Stimulated activated naive CD8-positive, alpha-beta T cell treated with anti-CD3 and anti-CD28 coated beads, Interleukin-15, amount 100 ng/mL, for 72 hours (primary cell): ENCODE data around the gene KCTD3.

ENCODE experiments used
- ATAC-seq: fragments of 150-1000 bp; cut with Tn5 transposase; 2 replicates; pipeline ENCODE4 v1.10.0; 2021; ENCODE audit warnings: mild to moderate bottlenecking, moderate library complexity
- DNase-seq, 2 donors: peaks; one replicate each; pipeline ENCODE4 v3.0.0; 2021 to 2022
- H3K27ac Mint-ChIP-seq, 2 donors: one replicate each; pipeline ENCODE4 v1.8.0; 2022; ENCODE audit warnings: mild to moderate bottlenecking in 2 of 2, mixed read lengths in 2 of 2, moderate library complexity in 2 of 2
- H3K27me3 Mint-ChIP-seq: one replicate; pipeline ENCODE4 v1.8.0; 2022; ENCODE audit warnings: mixed read lengths
- H3K4me1 Mint-ChIP-seq: one replicate; pipeline ENCODE4 v1.8.0; 2022; ENCODE audit warnings: mild to moderate bottlenecking, mixed read lengths
- H3K4me3 Mint-ChIP-seq, 2 donors: one replicate each; pipeline ENCODE4 v1.8.0; 2022; ENCODE audit warnings: mild to moderate bottlenecking in 2 of 2, mixed read lengths in 2 of 2, moderate library complexity in 1 of 2
- H3K9me3 Mint-ChIP-seq, 2 donors: one replicate each; pipeline ENCODE4 v1.8.0; 2022; ENCODE audit warnings: mixed read lengths in 2 of 2

KCTD3 gene

GRCh38 chr1:215543806-215544205 lies 23.3 kb upstream of the KCTD3 start:
- no peak for DNase-seq
- Mint-ChIP-seq H3K27me3 (peaks cover 18% of the 10 kb centered on the region), H3K4me3 (no peak overlapping the region), H3K9me3 (peaks cover 0 to 7% of the 10 kb centered on the region in 2 donors), H3K4me1 (no peaks in the 10 kb centered on the region), H3K27ac (no peak overlapping the region)
- ATAC-seq, result no peak

GRCh38 chr1:215544566-215544965 lies 22.5 kb upstream of the KCTD3 start:
- Mint-ChIP-seq H3K27me3 (peaks cover 18% of the 10 kb centered on the region), H3K9me3 (peaks cover 0 to 7% of the 10 kb centered on the region in 2 donors), H3K4me1 (no peaks in the 10 kb centered on the region), H3K4me3 (no peak overlapping the region), H3K27ac (no peak overlapping the region)
- ATAC-seq (no peak), DNase-seq (no peak)

GRCh38 chr1:215545096-215545495 lies 22.0 kb upstream of the KCTD3 start:
- Mint-ChIP-seq H3K27ac (no peak overlapping the region), H3K27me3 (peaks cover 18% of the 10 kb centered on the region), H3K4me1 (no peaks in the 10 kb centered on the region), H3K4me3 (no peak overlapping the region), H3K9me3 (peaks cover 0 to 7% of the 10 kb centered on the region in 2 donors)
- no peak for DNase-seq
- ATAC-seq, result no peak

GRCh38 chr1:215547011-215547410 lies 20.1 kb upstream of the KCTD3 start:
- ATAC-seq, result no peak
- H3K27ac Mint-ChIP-seq, result no peak overlapping the region
- DNase-seq, result no peak
- no peaks in the 10 kb centered on the region for H3K4me1 Mint-ChIP-seq
- H3K9me3 Mint-ChIP-seq, result peaks cover 0 to 7% of the 10 kb centered on the region in 2 donors
- H3K4me3 Mint-ChIP-seq, result no peak overlapping the region
- peaks cover 8% of the 10 kb centered on the region for H3K27me3 Mint-ChIP-seq

- peaks cover 14 to 19% of the 10 kb centered on the region in 2 donors for H3K9me3 Mint-ChIP-seq
- peaks cover 11% of the 10 kb centered on the region for H3K27me3 Mint-ChIP-seq
- no peak overlapping the region for H3K27ac Mint-ChIP-seq
- ATAC-seq (no peak), DNase-seq (no peak)
- H3K4me1 Mint-ChIP-seq, result no peaks in the 10 kb centered on the region
- H3K4me3 Mint-ChIP-seq, result no peak overlapping the region
Measured at GRCh38 chr1:215551806-215552205, 15.3 kb upstream of the KCTD3 start.

GRCh38 chr1:215554865-215555264 lies 12.2 kb upstream of the KCTD3 start:
- Mint-ChIP-seq H3K9me3 (peaks cover 19 to 20% of the 10 kb centered on the region in 2 donors), H3K27me3 (peaks cover 11% of the 10 kb centered on the region), H3K27ac (no peak overlapping the region), H3K4me3 (no peak overlapping the region), H3K4me1 (no peaks in the 10 kb centered on the region)
- no peak for ATAC-seq
- DNase-seq, result no peak

GRCh38 chr1:215555531-215555930 lies 11.6 kb upstream of the KCTD3 start:
- Mint-ChIP-seq H3K27ac (no peak overlapping the region), H3K4me3 (no peak overlapping the region), H3K9me3 (peaks cover 20% of the 10 kb centered on the region in 2 donors), H3K27me3 (peaks cover 11% of the 10 kb centered on the region), H3K4me1 (no peaks in the 10 kb centered on the region)
- ATAC-seq (no peak), DNase-seq (no peak)

GRCh38 chr1:215556996-215557395 lies 10.1 kb upstream of the KCTD3 start:
- no peak overlapping the region for H3K27ac Mint-ChIP-seq
- no peaks in the 10 kb centered on the region for H3K4me1 Mint-ChIP-seq
- H3K27me3 Mint-ChIP-seq, result peaks cover 11% of the 10 kb centered on the region
- H3K4me3 Mint-ChIP-seq, result no peak overlapping the region
- H3K9me3 Mint-ChIP-seq, result peaks cover 20 to 23% of the 10 kb centered on the region in 2 donors
- DNase-seq (no peak), ATAC-seq (no peak)

- Mint-ChIP-seq H3K4me3 (no peak overlapping the region), H3K27me3 (peaks cover 11% of the 10 kb centered on the region), H3K4me1 (no peaks in the 10 kb centered on the region), H3K9me3 (peaks cover 20 to 23% of the 10 kb centered on the region in 2 donors), H3K27ac (no peak overlapping the region)
- no peak for DNase-seq
- no peak for ATAC-seq
Measured at GRCh38 chr1:215557504-215557903, 9.6 kb upstream of the KCTD3 start.

- H3K4me3 Mint-ChIP-seq, result no peak overlapping the region
- ATAC-seq (no peak), DNase-seq (no peak)
- H3K27me3 Mint-ChIP-seq, result peaks cover 11% of the 10 kb centered on the region
- no peaks in the 10 kb centered on the region for H3K4me1 Mint-ChIP-seq
- no peak overlapping the region for H3K27ac Mint-ChIP-seq
- H3K9me3 Mint-ChIP-seq, result peaks cover 20 to 23% of the 10 kb centered on the region in 2 donors
Measured at GRCh38 chr1:215557992-215558626, 9.0 kb upstream of the KCTD3 start.

GRCh38 chr1:215567491-215568298 lies 591 bp downstream of the KCTD3 start:
- Mint-ChIP-seq H3K27me3 (peaks cover 18% of the 10 kb centered on the region), H3K4me1 (peaks cover 15% of the 10 kb centered on the region), H3K4me3 (peak overlapping the region; percentile 93 to 94), H3K27ac (peak overlapping the region; percentile 59 to 90), H3K9me3 (no peaks in the 10 kb centered on the region)
- ATAC-seq (peak; percentile 78), DNase-seq (peak; percentile 50)

GRCh38 chr1:215568299-215568692 lies 1.2 kb downstream of the KCTD3 start:
- Mint-ChIP-seq H3K4me1 (peaks cover 15% of the 10 kb centered on the region), H3K4me3 (peak overlapping the region; percentile 93 to 94), H3K9me3 (no peaks in the 10 kb centered on the region), H3K27me3 (peaks cover 18% of the 10 kb centered on the region), H3K27ac (peak overlapping the region in 1 of 2 donors; percentile 90)
- ATAC-seq, result no peak
- DNase-seq, result no peak

- H3K27ac Mint-ChIP-seq, result no peak overlapping the region
- DNase-seq, result no peak
- H3K9me3 Mint-ChIP-seq, result no peaks in the 10 kb centered on the region
- peaks cover 15% of the 10 kb centered on the region for H3K4me1 Mint-ChIP-seq
- peaks cover 18% of the 10 kb centered on the region for H3K27me3 Mint-ChIP-seq
- no peak for ATAC-seq
- peak overlapping the region in 1 of 2 donors; percentile 14 for H3K4me3 Mint-ChIP-seq
Measured at GRCh38 chr1:215569986-215570824, 3.1 kb downstream of the KCTD3 start.

- Mint-ChIP-seq H3K27ac (no peak overlapping the region), H3K27me3 (no peaks in the 10 kb centered on the region), H3K4me1 (no peaks in the 10 kb centered on the region), H3K4me3 (no peak overlapping the region), H3K9me3 (peaks cover 0 to 12% of the 10 kb centered on the region in 2 donors)
- ATAC-seq (no peak), DNase-seq (no peak)
Measured at GRCh38 chr1:215581896-215582295, 14.8 kb downstream of the KCTD3 start.

GRCh38 chr1:215583185-215583749 lies 16.2 kb downstream of the KCTD3 start:
- Mint-ChIP-seq H3K4me1 (no peaks in the 10 kb centered on the region), H3K9me3 (peaks cover 0 to 12% of the 10 kb centered on the region in 2 donors), H3K27ac (no peak overlapping the region), H3K4me3 (no peak overlapping the region), H3K27me3 (no peaks in the 10 kb centered on the region)
- ATAC-seq, result no peak
- DNase-seq, result no peak
